Smooth muscle cell (in vitro differentiated cells): ENCODE measurements around the gene KLHL6. TPM values are rescaled to one million over a fixed set of nuclear protein-coding genes. Genes with fewer than 3 reads are reported as not detected.

Source experiments
- DNase-seq: peaks from one replicate; lab custom pipeline; 2025; ENCODE audit not compliant: unreplicated experiment; lab: John Stamatoyannopoulos, UW
- H2AFZ ChIP-seq: fragments of 200-600 bp; sonication (generic); 2 replicates; pipeline ENCODE4 v1.6.0; 2016; ENCODE audit warnings: antibody characterized with exemption, low read depth, mild to moderate bottlenecking
- H3F3A ChIP-seq: fragments of 200-600 bp; sonication (generic); 2 replicates; pipeline ENCODE4 v1.6.0; 2017; ENCODE audit warnings: antibody characterized with exemption, low read depth
- H3K27ac ChIP-seq: fragments of 200-600 bp; sonication (generic); 2 replicates; pipeline ENCODE4 v1.5.1; 2016; ENCODE audit warnings: low read depth, mild to moderate bottlenecking
- H3K27me3 ChIP-seq: fragments of 200-600 bp; sonication (generic); 2 replicates; pipeline ENCODE4 v1.6.1; 2016; ENCODE audit warnings: low read depth, mild to moderate bottlenecking
- H3K36me3 ChIP-seq: fragments of 200-600 bp; sonication (generic); 2 replicates; pipeline ENCODE4 v1.5.1; 2016; ENCODE audit warnings: low read depth
- H3K4me1 ChIP-seq: fragments of 200-600 bp; sonication (generic); 2 replicates; pipeline ENCODE4 v1.5.1; 2016; ENCODE audit warnings: low read depth
- H3K4me2 ChIP-seq: fragments of 200-600 bp; sonication (generic); 2 replicates; pipeline ENCODE4 v1.6.0; 2016; ENCODE audit warnings: mild to moderate bottlenecking
- H3K4me3 ChIP-seq: fragments of 200-600 bp; sonication (generic); 2 replicates; pipeline ENCODE4 v1.5.1; 2016; ENCODE audit warnings: mild to moderate bottlenecking
- H3K79me2 ChIP-seq: fragments of 200-600 bp; sonication (generic); 2 replicates; pipeline ENCODE4 v1.6.0; 2016; ENCODE audit warnings: low read depth, mild to moderate bottlenecking
- H3K9ac ChIP-seq: fragments of 200-600 bp; sonication (generic); 2 replicates; pipeline ENCODE4 v1.6.0; 2016; ENCODE audit warnings: low read depth
- H3K9me3 ChIP-seq: fragments of 200-600 bp; sonication (generic); replicated peaks from 2 replicates; pipeline ENCODE4 v1.5.1; 2016; ENCODE audit warnings: low read depth
- H4K20me1 ChIP-seq: fragments of 200-600 bp; sonication (generic); 2 replicates; pipeline ENCODE4 v1.6.0; 2016; ENCODE audit warnings: low read depth
- WGBS: methylation state at CpG from one replicate; pipeline ENCODE4 v1.1.7; 2016; ENCODE audit warnings: low lambda C conversion rate; 5-methylcytosine and 5-hydroxymethylcytosine counted together
- polyA plus RNA-seq: library from polyadenylated mRNA; unstranded; fragments of >200 nt; fragmentation: Nextera tagmentation; extraction: Ambion mirVana; gene quantifications from 2 replicates; pipeline ENCODE4 v1.2.1, GENCODE V29; 2016
- total RNA-seq: library from RNA; depleted of rRNA; stranded (reverse); fragments of >200 nt; gene quantifications from 2 replicates; pipeline ENCODE4 v1.2.3, GENCODE V29; 2014
- TF ChIP-seq, protein P1 (sequence below): fragments of 200-600 bp; sonication (generic); IDR thresholded peaks from 2 replicates; pipeline ENCODE4 v1.5.1; 2017; ENCODE audit warnings: borderline replicate concordance, mild to moderate bottlenecking, antibody characterized with exemption; ENCODE audit not compliant: insufficient read depth, poor library complexity, severe bottlenecking

Gene KLHL6
- total and polyA plus RNA-seq, 2 experiments from 2014 or later = 0.22 TPM; not detected in 1

DNA sequence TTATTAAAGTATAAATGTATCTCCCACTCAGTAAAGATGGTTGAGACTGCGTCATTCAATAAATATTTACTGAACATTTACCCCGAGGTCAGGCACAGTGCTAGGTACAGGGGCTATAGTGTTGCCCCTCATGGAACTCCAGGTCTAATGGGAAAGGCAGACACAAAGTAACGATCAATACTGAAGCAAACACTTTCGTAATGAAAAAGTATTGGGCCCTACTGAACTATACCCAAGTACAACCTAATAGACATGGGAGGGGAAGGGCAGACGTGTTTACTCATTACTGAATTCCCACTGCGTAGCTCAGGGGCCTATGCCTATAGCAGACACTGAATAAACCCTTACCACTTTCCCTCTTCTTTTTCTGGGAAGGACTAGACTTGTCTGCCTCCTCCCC lies 56.9 kb downstream of the KLHL6 start:
- Histone ChIP-seq H3K27me3 (no peaks in the 10 kb centered on the region), H3K4me1 (no peaks in the 10 kb centered on the region), H2AFZ (no peak overlapping the region), H3F3A (no peaks in the 10 kb centered on the region), H3K9ac (no peak overlapping the region), H3K4me3 (no peak overlapping the region), H3K9me3 (no peaks in the 10 kb centered on the region), H4K20me1 (no peaks in the 10 kb centered on the region), H3K36me3 (no peaks in the 10 kb centered on the region), H3K79me2 (no peaks in the 10 kb centered on the region), H3K27ac (no peak overlapping the region), H3K4me2 (no peak overlapping the region)
- TF ChIP-seq, protein P1, sequence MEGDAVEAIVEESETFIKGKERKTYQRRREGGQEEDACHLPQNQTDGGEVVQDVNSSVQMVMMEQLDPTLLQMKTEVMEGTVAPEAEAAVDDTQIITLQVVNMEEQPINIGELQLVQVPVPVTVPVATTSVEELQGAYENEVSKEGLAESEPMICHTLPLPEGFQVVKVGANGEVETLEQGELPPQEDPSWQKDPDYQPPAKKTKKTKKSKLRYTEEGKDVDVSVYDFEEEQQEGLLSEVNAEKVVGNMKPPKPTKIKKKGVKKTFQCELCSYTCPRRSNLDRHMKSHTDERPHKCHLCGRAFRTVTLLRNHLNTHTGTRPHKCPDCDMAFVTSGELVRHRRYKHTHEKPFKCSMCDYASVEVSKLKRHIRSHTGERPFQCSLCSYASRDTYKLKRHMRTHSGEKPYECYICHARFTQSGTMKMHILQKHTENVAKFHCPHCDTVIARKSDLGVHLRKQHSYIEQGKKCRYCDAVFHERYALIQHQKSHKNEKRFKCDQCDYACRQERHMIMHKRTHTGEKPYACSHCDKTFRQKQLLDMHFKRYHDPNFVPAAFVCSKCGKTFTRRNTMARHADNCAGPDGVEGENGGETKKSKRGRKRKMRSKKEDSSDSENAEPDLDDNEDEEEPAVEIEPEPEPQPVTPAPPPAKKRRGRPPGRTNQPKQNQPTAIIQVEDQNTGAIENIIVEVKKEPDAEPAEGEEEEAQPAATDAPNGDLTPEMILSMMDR = no peak
- no peak for DNase-seq
- WGBS = 92% methylated on average over 6 of the region's 6 CpGs

DNA sequence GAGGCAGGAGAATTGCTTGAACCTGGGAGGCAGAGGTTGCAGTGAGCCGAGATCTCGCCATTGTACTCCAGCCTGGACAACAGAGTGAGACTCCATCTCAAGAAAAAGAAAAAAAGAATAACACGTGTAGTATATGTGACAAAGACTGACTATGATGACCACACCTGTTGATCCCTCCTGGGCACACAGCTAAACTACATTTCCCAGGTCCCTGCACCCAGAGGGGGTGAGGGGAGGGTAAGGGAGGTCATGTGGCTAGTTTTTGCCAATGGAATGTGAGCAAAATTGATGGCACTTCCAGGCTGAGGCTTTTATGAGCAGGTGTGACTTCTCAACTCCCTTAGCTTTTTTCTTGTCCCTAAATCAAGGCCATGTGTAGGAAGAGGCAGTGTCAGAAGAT lies 58.2 kb downstream of the KLHL6 start:
- no peaks in the 10 kb centered on the region for H3K79me2 ChIP-seq
- no peaks in the 10 kb centered on the region for H3K36me3 ChIP-seq
- no peaks in the 10 kb centered on the region for H3F3A ChIP-seq
- no peaks in the 10 kb centered on the region for H3K27me3 ChIP-seq
- no peak for DNase-seq
- H3K4me2 ChIP-seq = no peak overlapping the region
- H3K9me3 ChIP-seq = no peaks in the 10 kb centered on the region
- H3K9ac ChIP-seq = no peak overlapping the region
- 88% methylated on average over 3 of the region's 3 CpGs for WGBS
- H3K27ac ChIP-seq = no peak overlapping the region
- no peaks in the 10 kb centered on the region for H4K20me1 ChIP-seq
- no peak overlapping the region for H2AFZ ChIP-seq
- TF ChIP-seq, protein P1 = no peak
- no peak overlapping the region for H3K4me3 ChIP-seq
- no peaks in the 10 kb centered on the region for H3K4me1 ChIP-seq

DNA sequence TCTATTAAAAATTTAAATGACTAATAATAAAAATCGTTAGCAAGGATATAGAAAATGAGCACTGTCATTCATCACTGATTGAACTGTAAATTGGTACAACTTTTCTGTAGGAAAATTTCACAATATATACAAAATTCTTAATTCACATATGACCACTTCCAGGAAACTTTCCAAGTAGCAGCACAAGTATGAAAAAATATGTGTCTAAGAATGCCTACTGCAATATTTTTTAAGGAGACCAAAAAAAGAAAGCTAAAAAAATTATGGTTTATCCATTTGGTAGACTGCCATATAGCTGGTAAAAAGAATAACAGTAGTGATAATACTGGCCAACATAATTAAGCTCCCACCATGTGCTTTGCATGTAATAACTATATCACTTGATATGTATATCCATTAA lies 59.2 kb downstream of the KLHL6 start:
- H4K20me1 ChIP-seq = no peaks in the 10 kb centered on the region
- H3K4me2 ChIP-seq = no peak overlapping the region
- no peaks in the 10 kb centered on the region for H3K9me3 ChIP-seq
- no peaks in the 10 kb centered on the region for H3F3A ChIP-seq
- WGBS = 89% methylated on average over 1 of the region's 1 CpG
- H3K4me3 ChIP-seq = no peak overlapping the region
- no peak overlapping the region for H3K27ac ChIP-seq
- H3K79me2 ChIP-seq = no peaks in the 10 kb centered on the region
- H2AFZ ChIP-seq = no peak overlapping the region
- H3K36me3 ChIP-seq = no peaks in the 10 kb centered on the region
- no peak overlapping the region for H3K9ac ChIP-seq
- H3K27me3 ChIP-seq = no peaks in the 10 kb centered on the region
- no peak for DNase-seq
- TF ChIP-seq, protein P1 = no peak
- H3K4me1 ChIP-seq = no peaks in the 10 kb centered on the region

DNA sequence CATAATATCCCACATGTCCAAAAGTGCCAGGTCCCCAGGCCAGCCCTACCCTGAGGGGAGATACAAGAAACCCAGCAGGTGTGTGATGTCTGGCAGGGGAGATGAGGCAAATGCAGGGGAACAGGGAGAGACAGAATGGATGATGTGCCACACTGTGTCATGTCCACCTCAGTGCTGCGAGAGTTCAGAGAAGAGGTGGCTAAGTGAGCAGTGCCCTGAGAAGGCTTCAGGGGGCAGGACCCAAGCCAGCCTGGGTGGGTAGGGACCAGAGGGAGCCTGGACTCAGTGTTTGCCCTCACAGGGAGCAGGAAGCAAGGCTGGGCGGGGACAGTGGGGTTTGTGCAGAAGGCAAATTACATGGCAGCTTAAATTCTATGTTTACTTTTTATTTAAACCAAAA lies 61.2 kb downstream of the KLHL6 start:
- Histone ChIP-seq H3K27me3 (no peaks in the 10 kb centered on the region), H3K9ac (no peak overlapping the region), H3K4me3 (no peak overlapping the region), H3K79me2 (no peaks in the 10 kb centered on the region), H3K27ac (no peak overlapping the region), H3K36me3 (no peaks in the 10 kb centered on the region), H3K9me3 (no peaks in the 10 kb centered on the region), H3K4me1 (no peaks in the 10 kb centered on the region), H3K4me2 (no peak overlapping the region), H2AFZ (no peak overlapping the region), H3F3A (no peaks in the 10 kb centered on the region), H4K20me1 (no peaks in the 10 kb centered on the region)
- TF ChIP-seq, protein P1 = no peak
- WGBS = 92% methylated on average over 2 of the region's 2 CpGs
- DNase-seq = no peak
